Fibroblast of lung (primary cell): Measurements from ENCODE around the gene CLCN4. TPM values are rescaled to one million over a fixed set of nuclear protein-coding genes. Genes with fewer than 3 reads are reported as not detected.
A peak's percentile ranks its signal among the peaks of the same experiment; 100 is the strongest.

Source experiments
- DNase-seq, 2 donors: peaks; one replicate each; pipeline versions ENCODE4 v3.0.0 to v3.0.0-alpha.2; 2010; ENCODE audit warnings: low read depth in 2 of 2
- H2AFZ ChIP-seq: 2 replicates; pipeline ENCODE4 v1.5.1; 2012; ENCODE audit warnings: low read length, control low read depth, inconsistent platforms
- H3K27ac ChIP-seq: 2 replicates; pipeline ENCODE4 v1.5.1; 2011; ENCODE audit warnings: low read length, control low read depth; ENCODE audit not compliant: insufficient read depth
- H3K27me3 ChIP-seq: 2 replicates; pipeline ENCODE4 v1.5.1; 2011; ENCODE audit warnings: mild to moderate bottlenecking, low read length; ENCODE audit not compliant: control insufficient read depth, insufficient read depth
- H3K36me3 ChIP-seq: 2 replicates; pipeline ENCODE4 v1.5.1; 2011; ENCODE audit warnings: low read length; ENCODE audit not compliant: control insufficient read depth, insufficient read depth
- H3K4me1 ChIP-seq: 2 replicates; pipeline ENCODE4 v1.5.1; 2011; ENCODE audit warnings: low read length; ENCODE audit not compliant: control insufficient read depth, insufficient read depth; ENCODE audit errors: extremely low read depth
- H3K4me2 ChIP-seq: 2 replicates; pipeline ENCODE4 v1.5.1; 2011; ENCODE audit warnings: low read length, control low read depth; ENCODE audit not compliant: insufficient read depth; ENCODE audit errors: extremely low read depth
- H3K4me3 ChIP-seq, 4 experiments: fragments of 200-600 bp in 1 of 4; sonication (generic) in 1 of 4; replicated peaks in 1 of 4; 2 replicates each; pipeline ENCODE4 v1.5.1; 2011 to 2016; ENCODE audit warnings: low read length in 4 of 4, low read depth in 3 of 4, mild to moderate bottlenecking in 3 of 4, control low read depth in 2 of 4, inconsistent platforms in 1 of 4, mixed read lengths in 1 of 4; ENCODE audit not compliant: insufficient read depth in 1 of 4; ENCODE audit errors: control extremely low read depth in 1 of 4
- H3K79me2 ChIP-seq: 2 replicates; pipeline ENCODE4 v1.5.1; 2012; ENCODE audit warnings: mild to moderate bottlenecking, low read length, inconsistent platforms; ENCODE audit not compliant: control insufficient read depth, insufficient read depth
- H3K9ac ChIP-seq: 2 replicates; pipeline ENCODE4 v1.5.1; 2011; ENCODE audit warnings: mild to moderate bottlenecking, low read length, control low read depth; ENCODE audit not compliant: insufficient read depth
- H3K9me3 ChIP-seq: 2 replicates; pipeline ENCODE4 v1.5.1; 2012; ENCODE audit warnings: low read depth, low read length; ENCODE audit not compliant: control insufficient read depth, insufficient read depth
- H4K20me1 ChIP-seq: 2 replicates; pipeline ENCODE4 v1.5.1; 2011; ENCODE audit warnings: low read length; ENCODE audit not compliant: control insufficient read depth, insufficient read depth; ENCODE audit errors: extremely low read depth
- CTCF ChIP-seq, 2 donors: IDR thresholded peaks in 1 of 2; conservative IDR thresholded peaks in 1 of 2; 1 replicate in 1 of 2; 2 replicates in 1 of 2; pipeline ENCODE4 v1.5.1; 2011 to 2012; ENCODE audit warnings: low read length in 2 of 2, control low read depth in 1 of 2, inconsistent platforms in 1 of 2, low read depth in 1 of 2, mild to moderate bottlenecking in 1 of 2
- EZH2 ChIP-seq: IDR thresholded peaks from 2 replicates; pipeline ENCODE4 v1.5.1; 2012; ENCODE audit warnings: low read length, control low read depth, mild to moderate bottlenecking; ENCODE audit errors: missing control alignments
- polyA plus RNA-seq, 2 donors: library from polyadenylated mRNA; depleted of rRNA in 1 of 2; stranded (reverse) in 1 of 2; unstranded in 1 of 2; fragments of >200 nt; gene quantifications; 2 replicates each; pipeline ENCODE4 v1.2.1, GENCODE V29; 2011 to 2012; ENCODE audit warnings: missing spikeins in 1 of 2
- total RNA-seq: library from RNA; depleted of rRNA; stranded (reverse); fragments of >200 nt; gene quantifications from 2 replicates; pipeline ENCODE4 v1.2.1, GENCODE V29; 2014

CLCN4 gene
- total and polyA plus RNA-seq, 2 donors (not counting 1 experiment from before 2014, with no cell fraction given) = 0.70 to 4.0 TPM

GRCh38 chrX:10157032-10157341 is 212 bp downstream of the CLCN4 start:
- peak overlapping the region; percentile 75 for H3K4me2 ChIP-seq
- H3K4me3 ChIP-seq = peak overlapping the region; percentile 14 to 55 (median 40)
- no peak for DNase-seq
- no peak overlapping the region for H3K27ac ChIP-seq
- H2AFZ ChIP-seq = no peak overlapping the region
- H3K36me3 ChIP-seq = no peaks in the 10 kb centered on the region
- no peaks in the 10 kb centered on the region for H3K79me2 ChIP-seq
- H3K4me1 ChIP-seq = peaks cover 4% of the 10 kb centered on the region
- no peaks in the 10 kb centered on the region for H3K9me3 ChIP-seq
- H4K20me1 ChIP-seq = no peaks in the 10 kb centered on the region
- TF ChIP-seq CTCF (conservative IDR thresholded peaks at IDR 0.05 in 1 of 2, IDR thresholded peaks at IDR 0.05 in 1 of 2; ENCODE audit: low read depth in 1 of 2, low read length in 2 of 2) (no peak), EZH2 (no peak)
- H3K27me3 ChIP-seq = no peaks in the 10 kb centered on the region
- H3K9ac ChIP-seq = no peak overlapping the region

- Histone ChIP-seq H4K20me1 (no peaks in the 10 kb centered on the region), H2AFZ (no peak overlapping the region), H3K27ac (no peak overlapping the region), H3K4me1 (peaks cover 4% of the 10 kb centered on the region), H3K27me3 (no peaks in the 10 kb centered on the region), H3K79me2 (no peaks in the 10 kb centered on the region), H3K4me2 (peak overlapping the region; percentile 75), H3K4me3 (peak overlapping the region in 3 of 4 experiments; percentile 30 to 55 (median 51)), H3K9me3 (no peaks in the 10 kb centered on the region), H3K36me3 (no peaks in the 10 kb centered on the region), H3K9ac (no peak overlapping the region)
- TF ChIP-seq CTCF (conservative IDR thresholded peaks at IDR 0.05 in 1 of 2, IDR thresholded peaks at IDR 0.05 in 1 of 2; ENCODE audit: low read depth in 1 of 2, low read length in 2 of 2) (no peak), EZH2 (no peak)
- peak; percentile 30 to 64 for DNase-seq
These were observed 768 bp downstream of the CLCN4 start for GRCh38 chrX:10157543-10157942.

- TF ChIP-seq EZH2 (no peak), CTCF (conservative IDR thresholded peaks at IDR 0.05 in 1 of 2, IDR thresholded peaks at IDR 0.05 in 1 of 2; ENCODE audit: low read depth in 1 of 2, low read length in 2 of 2) (no peak)
- no peaks in the 10 kb centered on the region for H3K36me3 ChIP-seq
- peak overlapping the region; percentile 23 for H3K4me2 ChIP-seq
- H3K4me1 ChIP-seq = peaks cover 4% of the 10 kb centered on the region
- H3K9ac ChIP-seq = no peak overlapping the region
- no peaks in the 10 kb centered on the region for H3K27me3 ChIP-seq
- no peak overlapping the region for H2AFZ ChIP-seq
- no peaks in the 10 kb centered on the region for H3K9me3 ChIP-seq
- no peaks in the 10 kb centered on the region for H3K79me2 ChIP-seq
- no peaks in the 10 kb centered on the region for H4K20me1 ChIP-seq
- no peak overlapping the region for H3K27ac ChIP-seq
- no peak for DNase-seq
- H3K4me3 ChIP-seq = peak overlapping the region in 3 of 4 experiments; percentile 12 to 55 (median 51)
These were observed 1.7 kb downstream of the CLCN4 start for GRCh38 chrX:10158279-10159144.
